OCI-LY3 (cell line): Measurements from ENCODE around the gene CRX.
"Not testable (repeated sequence)": the region's sequence is repeated elsewhere in the genome, so short reads cannot be mapped to it uniquely, and the experiment has no call there.

ENCODE experiments used
- H2AFZ ChIP-seq: fragments of 200-600, 300-600 bp; shearing (Covaris generic); 2 replicates; pipeline ENCODE4 v1.6.0; 2014; ENCODE audit warnings: antibody characterized with exemption, low read depth, low read length
- H3K27ac ChIP-seq: fragments of 200-600, 300-600 bp; sonication (generic); 2 replicates; pipeline ENCODE4 v1.5.1; 2014; ENCODE audit warnings: mild to moderate bottlenecking, low read length, moderate library complexity, mixed read lengths
- H3K27me3 ChIP-seq: fragments of 200-600, 300-600 bp; sonication (generic); 2 replicates; pipeline ENCODE4 v1.6.1; 2014; ENCODE audit warnings: low read depth, low read length, mixed read lengths
- H3K36me3 ChIP-seq: fragments of 200-600, 300-600 bp; sonication (generic); replicated peaks from 2 replicates; pipeline ENCODE3; 2014; ENCODE audit warnings: low read depth, low read length, mixed read lengths
- H3K4me1 ChIP-seq: fragments of 300-600, 200-600 bp; sonication (generic); 2 replicates; pipeline ENCODE4 v1.6.1; 2014; ENCODE audit warnings: low read length, mixed read lengths
- H3K4me2 ChIP-seq: fragments of 200-600, 300-600 bp; sonication (generic); 2 replicates; pipeline ENCODE4 v1.6.1; 2014; ENCODE audit warnings: low read length, mixed read lengths
- H3K4me3 ChIP-seq: fragments of 300-600, 200-600 bp; sonication (generic); 2 replicates; pipeline ENCODE4 v1.5.1; 2014; ENCODE audit warnings: antibody characterized with exemption, mild to moderate bottlenecking, low read length, moderate library complexity
- H3K79me2 ChIP-seq: fragments of 300-600, 200-600 bp; shearing (Covaris generic); 2 replicates; pipeline ENCODE4 v1.6.1; 2014; ENCODE audit warnings: mild to moderate bottlenecking, low read length, mixed read lengths
- H3K9ac ChIP-seq: fragments of 300-600, 200-600 bp; shearing (Covaris generic); 2 replicates; pipeline ENCODE4 v1.6.0; 2014; ENCODE audit warnings: mild to moderate bottlenecking, low read length, moderate library complexity
- H3K9me3 ChIP-seq: fragments of 200-600, 300-600 bp; shearing (Covaris generic); 2 replicates; pipeline ENCODE4 v1.6.1; 2014; ENCODE audit warnings: low read length, mixed read lengths; ENCODE audit not compliant: insufficient read depth
- H4K20me1 ChIP-seq: fragments of 200-600, 300-600 bp; sonication (generic); 2 replicates; pipeline ENCODE4 v1.6.1; 2016; ENCODE audit warnings: low read length, mixed read lengths; ENCODE audit not compliant: insufficient read depth
- EZH2phosphoT487 ChIP-seq: fragments of 200-600 bp; shearing (Covaris generic); IDR thresholded peaks from 2 replicates; pipeline ENCODE4 v1.6.1; 2018; ENCODE audit warnings: antibody characterized with exemption, mixed run types, low read depth
- TF ChIP-seq, protein P1 (sequence below): fragments of 200-600, 300-600 bp; sonication (generic); IDR thresholded peaks from 2 replicates; pipeline ENCODE4 v1.5.1; 2014; ENCODE audit warnings: antibody characterized with exemption, low read length, low read depth

CRX gene

DNA sequence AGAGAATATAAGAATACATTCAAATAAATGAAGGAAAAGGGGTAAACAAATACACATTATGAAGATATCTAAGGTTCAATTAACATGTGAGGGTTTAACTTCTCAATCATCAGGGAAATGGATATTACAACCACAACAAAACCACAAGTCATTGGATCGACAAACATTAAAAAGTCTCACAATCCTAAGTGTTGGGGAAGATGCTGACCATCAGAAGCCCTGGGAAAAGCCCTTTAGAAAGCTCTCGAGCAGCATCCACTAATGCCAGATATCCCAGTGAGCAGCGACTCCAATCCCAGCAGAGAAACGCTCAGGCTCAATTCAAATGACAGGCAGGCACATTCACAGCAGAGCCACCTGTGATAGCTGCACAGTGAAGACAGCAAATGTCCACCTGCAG is 20.5 kb upstream of the CRX start:
- peaks cover 7% of the 10 kb centered on the region; the same call in 1 of the 2 replicates for H3K27me3 ChIP-seq
- no peak overlapping the region for H2AFZ ChIP-seq
- no peak overlapping the region for H3K27ac ChIP-seq
- no peaks in the 10 kb centered on the region for H3K79me2 ChIP-seq
- TF ChIP-seq, protein P1, sequence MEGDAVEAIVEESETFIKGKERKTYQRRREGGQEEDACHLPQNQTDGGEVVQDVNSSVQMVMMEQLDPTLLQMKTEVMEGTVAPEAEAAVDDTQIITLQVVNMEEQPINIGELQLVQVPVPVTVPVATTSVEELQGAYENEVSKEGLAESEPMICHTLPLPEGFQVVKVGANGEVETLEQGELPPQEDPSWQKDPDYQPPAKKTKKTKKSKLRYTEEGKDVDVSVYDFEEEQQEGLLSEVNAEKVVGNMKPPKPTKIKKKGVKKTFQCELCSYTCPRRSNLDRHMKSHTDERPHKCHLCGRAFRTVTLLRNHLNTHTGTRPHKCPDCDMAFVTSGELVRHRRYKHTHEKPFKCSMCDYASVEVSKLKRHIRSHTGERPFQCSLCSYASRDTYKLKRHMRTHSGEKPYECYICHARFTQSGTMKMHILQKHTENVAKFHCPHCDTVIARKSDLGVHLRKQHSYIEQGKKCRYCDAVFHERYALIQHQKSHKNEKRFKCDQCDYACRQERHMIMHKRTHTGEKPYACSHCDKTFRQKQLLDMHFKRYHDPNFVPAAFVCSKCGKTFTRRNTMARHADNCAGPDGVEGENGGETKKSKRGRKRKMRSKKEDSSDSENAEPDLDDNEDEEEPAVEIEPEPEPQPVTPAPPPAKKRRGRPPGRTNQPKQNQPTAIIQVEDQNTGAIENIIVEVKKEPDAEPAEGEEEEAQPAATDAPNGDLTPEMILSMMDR, result no peak
- TF ChIP-seq EZH2phosphoT487, result no peak
- H3K9ac ChIP-seq, result no peak overlapping the region
- no peak overlapping the region for H3K4me3 ChIP-seq
- H3K9me3 ChIP-seq, result no peaks in the 10 kb centered on the region
- H3K36me3 ChIP-seq, result no peaks in the 10 kb centered on the region
- no peaks in the 10 kb centered on the region for H4K20me1 ChIP-seq
- H3K4me2 ChIP-seq, result no peak overlapping the region
- H3K4me1 ChIP-seq, result no peaks in the 10 kb centered on the region

DNA sequence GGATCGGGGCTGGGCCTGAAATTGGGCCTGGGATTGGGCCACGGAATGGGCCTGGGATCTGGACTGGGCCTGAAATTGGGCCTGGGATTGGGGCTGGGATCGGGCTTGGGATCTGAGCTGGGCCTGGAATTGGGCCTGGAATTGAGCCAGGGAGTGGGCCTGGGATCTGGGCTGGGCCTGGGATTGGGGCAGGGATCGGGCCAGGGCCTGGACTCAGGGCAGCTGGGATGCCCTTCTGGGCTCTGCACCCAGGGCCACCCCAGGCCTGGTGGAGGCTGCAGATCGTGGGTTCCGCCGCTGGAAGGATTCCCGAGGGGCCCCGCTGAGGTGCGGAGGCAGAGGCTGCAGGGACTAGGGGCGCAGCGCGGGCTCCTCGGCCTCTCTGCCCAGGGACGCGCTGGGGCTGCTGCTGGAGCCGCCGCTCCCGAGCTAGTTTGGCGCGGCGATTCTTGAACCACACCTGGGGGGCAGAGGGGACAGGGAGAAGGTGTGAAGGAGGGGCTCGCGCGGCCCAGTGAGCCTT is 19.2 kb upstream of the CRX start:
- Histone ChIP-seq H3K36me3 (no peaks in the 10 kb centered on the region), H3K9me3 (no peaks in the 10 kb centered on the region), H3K4me1 (no peaks in the 10 kb centered on the region), H4K20me1 (no peaks in the 10 kb centered on the region), H3K9ac (no peak overlapping the region), H2AFZ (no peak overlapping the region), H3K4me2 (no peak overlapping the region), H3K4me3 (no peak overlapping the region), H3K27ac (no peak overlapping the region), H3K79me2 (no peaks in the 10 kb centered on the region), H3K27me3 (peaks cover 7% of the 10 kb centered on the region; the same call in 1 of the 2 replicates)
- TF ChIP-seq, protein P1, result no peak
- TF ChIP-seq EZH2phosphoT487, result no peak

DNA sequence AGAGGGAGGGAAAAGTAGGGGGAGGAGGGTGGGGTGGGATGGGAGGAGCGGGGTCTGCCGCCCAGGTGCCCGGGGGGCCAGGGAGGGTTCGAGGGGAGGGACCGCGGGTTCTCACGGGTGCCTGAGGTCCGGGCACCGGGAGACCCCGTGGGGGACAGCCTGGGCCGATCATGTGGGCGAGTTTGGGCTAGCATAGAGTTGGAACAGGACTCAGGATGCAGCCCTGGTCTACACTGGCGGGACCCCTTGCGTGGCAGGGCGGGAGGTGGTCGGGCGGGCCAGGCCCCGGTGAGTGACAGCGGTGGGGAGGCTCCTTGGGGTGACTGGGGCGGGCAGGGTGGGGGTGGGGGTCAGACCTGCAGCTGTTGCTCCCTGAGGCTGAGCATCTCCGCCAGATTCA is 18.6 kb upstream of the CRX start:
- H3K4me2 ChIP-seq, H3K9me3 ChIP-seq, H3K4me1 ChIP-seq, H3K9ac ChIP-seq, H4K20me1 ChIP-seq, H3K27me3 ChIP-seq, H3K79me2 ChIP-seq, H3K36me3 ChIP-seq, H2AFZ ChIP-seq, H3K4me3 ChIP-seq, H3K27ac ChIP-seq: not testable (repeated sequence)

DNA sequence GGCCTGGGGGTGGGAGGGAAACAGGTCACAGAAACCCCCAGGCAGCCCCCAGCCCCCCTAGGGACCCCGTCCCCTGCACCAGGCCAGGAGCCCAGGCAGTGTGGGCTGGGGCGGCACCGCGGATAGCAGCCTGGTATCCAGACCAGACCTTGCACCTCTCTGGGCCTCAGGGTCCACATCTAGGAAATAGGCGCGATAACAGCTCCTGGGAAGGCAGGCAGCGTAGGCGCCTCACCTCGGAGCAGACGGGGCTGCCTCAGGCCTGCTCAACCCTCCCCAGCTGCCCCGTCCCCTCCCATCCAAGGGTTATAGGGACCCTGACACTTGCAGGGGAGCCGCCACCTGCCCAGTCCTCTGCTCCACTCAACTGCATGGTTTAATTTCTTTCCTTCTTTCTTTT is 18.1 kb upstream of the CRX start:
- H4K20me1 ChIP-seq, H3K36me3 ChIP-seq, H3K9ac ChIP-seq, H3K79me2 ChIP-seq, H3K27me3 ChIP-seq, H3K4me1 ChIP-seq, H3K27ac ChIP-seq, H3K9me3 ChIP-seq, H2AFZ ChIP-seq, H3K4me2 ChIP-seq, H3K4me3 ChIP-seq: not testable (repeated sequence)

DNA sequence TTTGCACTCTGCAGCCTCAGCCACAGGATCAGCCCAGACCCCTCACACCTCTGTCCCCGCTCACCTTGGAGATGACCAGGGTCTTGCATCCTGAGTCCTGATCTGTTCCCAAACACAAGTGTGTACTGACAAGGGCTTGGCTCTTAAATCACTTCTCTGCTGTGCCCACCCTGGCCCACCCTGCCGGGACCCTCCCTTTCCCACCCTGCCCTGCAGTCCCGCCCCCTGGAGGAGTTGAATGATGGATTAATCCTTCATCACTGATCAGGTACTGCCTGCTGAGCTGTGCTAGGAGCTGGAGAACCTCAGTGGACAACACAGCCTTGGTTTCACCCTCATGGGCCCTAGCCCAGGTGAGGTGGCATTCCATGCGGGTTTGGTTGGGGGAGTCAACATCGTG is 17.3 kb upstream of the CRX start, which contains the start of gene TPRX1:
TSS of gene TPRX1 (minus strand) at position 101 of the 400 bp plus-strand sequence. CDS start at position 89, 12 bp downstream.
- not testable (repeated sequence) for H3K27ac ChIP-seq, H3K79me2 ChIP-seq, H3K4me1 ChIP-seq, H4K20me1 ChIP-seq, H3K4me2 ChIP-seq, H2AFZ ChIP-seq, H3K9me3 ChIP-seq, H3K9ac ChIP-seq, H3K27me3 ChIP-seq, H3K36me3 ChIP-seq, H3K4me3 ChIP-seq
